GM21526 (cell line): ENCODE results near the gene MRPL47.
"Not testable (repeated sequence)": the region's sequence is repeated elsewhere in the genome, so short reads cannot be mapped to it uniquely, and the experiment has no call there.

Source experiments
- ATAC-seq: cut with Tn5 transposase; IDR thresholded peaks from one replicate; pipeline ENCODE4 v1.9.1; 2021; ENCODE audit warnings: moderate library complexity; ENCODE audit not compliant: unreplicated experiment, low FRiP score

Gene MRPL47

DNA sequence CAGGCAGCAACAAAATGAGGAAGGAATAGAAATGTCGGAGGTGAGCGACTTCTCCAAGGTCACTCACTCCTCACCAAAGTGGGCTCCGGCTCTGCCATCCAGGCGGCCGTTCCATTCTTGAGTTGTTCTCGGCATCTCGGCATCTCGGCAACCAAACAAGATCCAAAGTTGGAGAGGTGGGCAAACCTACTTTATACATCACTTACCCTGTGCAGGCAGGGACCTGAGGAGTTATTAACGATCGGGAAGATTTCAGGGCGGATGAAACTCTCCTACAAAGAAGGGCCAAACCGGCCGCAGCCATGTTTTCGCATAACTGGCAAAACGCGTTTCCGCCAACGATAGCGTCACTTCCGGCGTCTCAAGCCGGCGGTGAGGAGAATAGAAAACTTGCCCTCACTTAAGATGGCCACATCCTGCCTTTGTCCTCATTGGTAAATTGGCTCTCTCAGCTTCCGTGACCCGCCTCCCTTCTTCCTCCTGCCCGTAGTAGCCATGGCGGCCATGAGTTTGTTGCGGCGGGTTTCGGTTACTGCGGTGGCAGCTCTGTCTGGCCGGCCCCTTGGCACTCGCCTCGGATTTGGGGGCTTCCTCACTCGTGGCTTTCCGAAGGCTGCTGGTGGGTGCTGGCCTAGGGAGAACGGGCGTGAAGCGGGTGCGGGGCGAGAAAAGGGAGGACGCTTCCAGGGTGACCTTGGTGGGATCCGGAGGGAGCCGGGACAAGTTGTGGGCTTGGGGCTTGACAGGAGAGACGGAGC lies at the start of gene MRPL47, which contains the start of gene NDUFB5:
MRPL47 (minus strand) TSS at position 318 of the 758 bp plus-strand sequence; CDS start at position 304, 14 bp downstream.
NDUFB5 (plus strand) TSS at position 474 of the 758 bp plus-strand sequence; CDS start at position 496, 22 bp downstream.
- ATAC-seq: peak; percentile 94

DNA sequence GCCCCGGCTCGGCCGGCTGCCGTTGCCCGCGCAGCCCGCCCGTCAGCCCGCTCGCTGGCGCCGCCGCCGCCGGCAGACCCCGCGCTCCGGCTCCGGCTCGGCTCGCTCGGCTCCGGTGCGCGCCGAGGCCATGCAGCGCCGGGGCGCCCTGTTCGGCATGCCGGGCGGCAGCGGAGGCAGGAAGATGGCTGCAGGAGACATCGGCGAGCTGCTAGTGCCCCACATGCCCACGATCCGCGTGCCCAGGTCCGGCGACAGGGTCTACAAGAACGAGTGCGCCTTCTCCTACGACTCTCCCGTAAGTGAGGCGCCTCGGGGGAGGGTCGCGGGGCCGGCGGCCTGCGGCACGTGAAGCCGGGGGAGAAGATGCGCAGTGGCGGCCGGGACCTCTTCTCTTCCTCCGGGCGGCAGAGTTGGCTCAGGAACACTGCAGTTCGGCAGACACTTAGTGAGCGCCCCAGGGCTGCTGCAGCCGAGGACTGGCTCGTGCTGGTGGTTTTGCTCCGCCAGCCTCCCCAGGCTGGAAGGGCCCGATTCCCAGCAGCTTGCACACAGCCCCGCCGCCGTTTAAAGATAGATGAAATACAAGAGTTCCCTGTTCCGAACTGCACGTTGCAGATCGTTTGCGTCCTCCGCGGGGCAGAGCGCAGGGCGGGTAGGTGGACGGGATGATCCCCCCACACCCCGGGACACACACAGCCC lies 48.8 kb upstream of the MRPL47 start:
- ATAC-seq: peak; percentile 57

DNA sequence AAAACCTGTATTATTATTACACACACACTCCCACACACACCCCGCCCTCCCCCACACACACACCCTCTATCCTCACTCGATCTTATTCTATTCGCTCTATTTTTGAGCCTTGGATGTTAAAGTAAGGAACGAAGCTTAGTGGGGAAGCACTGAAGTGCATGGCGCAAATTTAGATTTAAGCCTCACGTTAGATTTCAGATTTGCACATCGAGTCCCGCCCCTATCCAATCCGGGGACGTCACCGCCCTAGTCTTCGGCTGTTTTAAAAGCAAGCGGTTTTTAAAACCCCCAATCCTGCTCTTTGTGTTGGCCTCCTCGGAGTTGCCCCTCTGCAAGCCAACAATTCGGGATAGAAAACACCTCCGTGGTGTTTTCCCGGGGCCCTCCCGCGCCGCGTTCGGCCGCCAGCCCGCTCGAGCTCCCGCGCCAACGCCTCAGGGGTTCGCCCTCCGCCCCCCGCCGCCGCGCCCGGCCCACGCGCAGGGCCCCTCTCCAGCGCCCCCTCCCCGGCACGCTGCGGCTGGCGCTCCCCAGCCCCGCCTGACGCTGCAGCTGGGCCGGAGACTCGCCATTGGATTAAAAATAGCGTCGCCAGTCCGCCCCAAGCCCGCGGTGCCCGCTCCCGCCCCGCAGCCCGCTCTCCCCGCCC lies 48.1 kb upstream of the MRPL47 start, which contains the start of gene USP13:
USP13 (plus strand) TSS at position 594 of the 649 bp plus-strand sequence. CDS start 186 bp downstream, outside the sequence.
- ATAC-seq: peak; percentile 53

DNA sequence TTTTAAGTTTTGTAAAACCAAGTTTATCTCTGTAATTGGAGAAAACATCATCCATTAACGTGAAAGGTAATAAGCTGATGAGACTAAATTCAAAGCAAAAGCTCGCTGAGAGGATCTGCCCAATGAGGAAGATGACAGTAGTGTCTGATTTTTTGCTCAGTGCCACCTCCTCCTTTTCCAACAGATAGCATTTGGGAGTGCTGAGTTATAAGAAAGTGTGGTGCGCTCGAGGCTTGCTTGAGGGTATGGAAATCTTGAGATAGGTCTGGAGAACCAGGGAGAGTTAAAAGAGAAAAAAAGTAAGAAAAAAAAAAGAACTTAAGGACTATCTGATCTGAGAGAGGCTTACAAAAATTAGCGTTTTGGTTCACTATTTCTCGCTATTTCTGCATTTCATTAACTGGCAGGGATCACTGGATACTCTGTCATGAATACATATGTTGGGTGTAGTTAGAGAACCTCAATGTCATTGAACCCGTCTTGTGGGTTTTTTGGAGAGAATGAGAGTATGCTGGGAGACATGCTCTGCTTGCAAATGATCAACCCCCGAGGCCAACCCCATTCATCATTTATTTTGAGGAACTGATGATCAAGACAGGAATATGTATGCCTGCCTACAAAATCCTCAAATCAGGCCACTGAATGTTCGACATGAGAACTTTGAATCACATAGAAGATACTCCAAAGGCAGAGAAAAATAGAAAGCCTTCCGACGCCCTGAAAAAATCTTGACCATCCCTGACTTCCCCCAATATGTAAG lies 47.4 kb upstream of the MRPL47 start:
- no peak for ATAC-seq

DNA sequence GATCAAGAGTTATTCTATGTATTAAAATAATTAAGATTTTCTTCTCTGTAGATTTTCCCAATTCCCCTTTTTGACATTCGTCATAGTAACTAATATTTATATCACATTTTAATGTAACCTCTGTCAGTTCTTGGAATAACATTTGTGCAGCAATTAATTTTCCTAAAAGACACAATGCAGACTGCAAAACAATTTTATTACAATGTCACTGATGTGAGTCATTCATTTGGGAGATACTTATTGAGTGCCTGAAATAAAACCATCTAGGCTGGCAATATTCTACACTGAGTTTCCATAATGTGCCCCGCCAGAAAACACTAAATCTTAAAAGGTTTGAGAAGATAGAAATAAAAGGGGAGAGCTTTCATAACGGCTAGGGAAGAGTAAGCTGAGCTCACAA lies 41.7 kb upstream of the MRPL47 start:
- ATAC-seq: no peak

DNA sequence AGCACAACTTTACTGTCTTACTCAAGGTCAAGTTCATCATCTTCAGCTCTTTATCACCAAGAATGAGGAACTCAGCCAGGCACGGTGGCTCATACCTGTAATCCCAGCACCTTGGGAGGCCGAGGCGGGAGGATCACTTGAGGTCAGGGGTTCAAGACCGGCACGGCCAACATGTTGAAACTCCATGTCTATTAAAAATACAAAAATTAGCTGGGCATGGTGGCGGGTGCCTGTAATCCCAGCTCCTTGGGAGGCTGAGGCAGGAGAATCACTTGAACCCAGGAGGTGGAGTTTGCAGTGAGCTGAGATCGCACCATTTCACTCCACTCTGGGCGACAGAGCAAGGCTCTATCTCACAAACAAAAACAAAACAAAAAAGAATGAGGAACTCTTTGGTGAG lies 39.4 kb upstream of the MRPL47 start:
- ATAC-seq: not testable (repeated sequence)

DNA sequence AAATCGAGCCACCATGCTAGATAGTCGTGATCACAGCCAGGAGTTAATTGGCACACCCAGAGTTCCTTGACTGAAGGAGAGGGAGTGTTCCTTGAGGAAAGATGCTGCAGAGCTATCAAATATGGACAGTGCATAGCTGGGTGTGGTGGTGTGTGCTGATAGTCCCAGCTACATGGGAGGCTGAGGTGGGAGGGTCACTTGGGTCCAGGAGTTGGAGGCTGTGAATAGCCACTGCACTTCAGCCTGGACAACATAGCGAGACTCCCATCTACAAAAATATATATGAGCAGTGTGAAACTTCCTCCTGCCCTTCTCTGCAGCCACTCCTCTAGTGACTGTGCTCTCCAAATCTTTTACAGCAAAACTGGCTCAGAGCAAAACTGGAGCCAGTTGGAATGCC lies 38.4 kb upstream of the MRPL47 start:
- ATAC-seq: no peak

DNA sequence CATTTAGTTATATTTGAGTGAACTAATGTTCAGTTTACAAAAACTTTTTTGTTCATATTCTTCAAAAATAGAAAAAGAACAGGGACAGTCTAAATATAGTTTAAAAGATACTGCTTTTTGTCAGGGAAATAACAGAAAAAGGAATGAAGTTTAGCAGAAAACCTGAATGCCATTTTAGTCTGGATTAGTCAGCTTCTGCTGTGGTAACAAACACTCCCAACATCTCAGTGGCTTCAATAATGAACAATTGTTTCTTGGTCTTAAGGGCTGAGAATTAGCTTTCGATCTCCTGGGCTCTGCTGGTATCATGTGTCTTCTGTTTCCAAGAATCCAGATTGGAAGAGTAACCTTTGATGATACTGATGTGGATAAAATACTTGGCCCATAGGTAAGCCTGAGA lies 36.0 kb upstream of the MRPL47 start:
- ATAC-seq: no peak

DNA sequence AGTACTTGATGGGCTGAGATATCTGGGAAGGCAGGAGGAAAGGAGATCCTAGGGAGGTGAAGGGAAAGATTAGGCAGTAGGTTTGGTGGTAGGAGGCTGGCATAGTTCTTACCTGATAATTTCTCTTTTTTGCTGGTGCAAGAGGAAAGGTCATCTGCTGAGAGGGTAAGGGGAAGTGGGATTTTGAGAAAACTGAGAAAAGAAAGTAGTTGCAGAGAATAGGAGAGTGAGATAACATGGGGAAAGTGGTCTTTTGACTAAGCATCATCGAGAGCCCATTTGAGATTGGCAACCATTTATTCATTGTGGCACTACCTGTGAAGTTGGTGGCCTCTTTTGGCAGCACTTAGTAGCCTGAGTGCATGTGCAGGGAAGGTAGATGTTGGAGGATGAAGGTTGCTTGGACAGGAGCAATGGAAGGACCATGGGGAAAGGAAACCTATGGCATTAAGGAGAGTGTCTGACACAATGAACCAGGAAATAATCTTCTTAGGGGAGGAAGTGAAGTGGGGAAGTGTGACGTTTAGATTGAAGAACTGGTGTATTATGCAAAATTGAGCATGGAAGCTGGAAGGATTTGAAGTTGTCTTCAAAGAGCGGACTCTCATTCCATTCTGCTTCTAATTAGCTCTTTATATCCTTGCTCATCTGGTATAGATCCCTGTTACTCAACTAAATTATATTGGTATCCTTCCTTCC lies 26.5 kb upstream of the MRPL47 start:
- ATAC-seq: no peak

DNA sequence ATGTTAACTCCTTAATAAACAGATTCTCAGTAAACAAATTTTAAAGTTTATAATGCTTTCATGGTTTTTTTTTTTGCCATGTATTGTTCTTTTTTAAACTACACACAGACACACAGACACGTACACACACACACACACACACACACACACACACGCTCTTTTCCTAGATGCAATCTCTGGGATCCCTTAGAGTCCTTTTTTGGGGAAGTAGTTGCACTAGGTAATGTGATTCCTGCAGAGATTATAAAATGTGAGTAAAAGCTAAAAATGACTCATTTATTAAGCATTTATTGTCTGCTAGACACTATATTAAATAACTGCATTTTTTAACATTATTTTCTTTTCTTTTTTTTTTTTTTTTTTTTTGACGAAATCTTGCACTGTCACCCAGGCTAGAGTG lies 20.0 kb upstream of the MRPL47 start:
- ATAC-seq: no peak

DNA sequence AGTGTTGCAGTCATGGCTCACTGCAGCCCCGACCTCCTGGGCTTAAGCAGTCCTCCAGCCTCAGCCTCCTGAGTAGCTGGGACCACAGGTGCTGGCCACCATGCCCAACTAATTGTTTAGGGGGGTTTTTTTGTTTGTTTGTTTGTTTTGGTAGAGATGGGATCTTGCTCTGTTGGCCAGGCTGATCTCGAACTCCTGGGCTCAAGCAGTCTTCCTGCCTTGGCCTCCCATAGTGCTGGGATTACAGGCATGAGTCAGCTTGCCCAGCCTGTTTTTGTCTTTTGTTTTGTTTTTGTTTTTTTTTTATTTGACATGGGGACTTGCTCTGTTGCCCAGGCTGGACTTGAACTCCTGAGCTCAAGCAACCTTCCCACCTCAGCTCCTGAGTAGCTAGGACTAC lies 17.6 kb upstream of the MRPL47 start:
- no peak for ATAC-seq

DNA sequence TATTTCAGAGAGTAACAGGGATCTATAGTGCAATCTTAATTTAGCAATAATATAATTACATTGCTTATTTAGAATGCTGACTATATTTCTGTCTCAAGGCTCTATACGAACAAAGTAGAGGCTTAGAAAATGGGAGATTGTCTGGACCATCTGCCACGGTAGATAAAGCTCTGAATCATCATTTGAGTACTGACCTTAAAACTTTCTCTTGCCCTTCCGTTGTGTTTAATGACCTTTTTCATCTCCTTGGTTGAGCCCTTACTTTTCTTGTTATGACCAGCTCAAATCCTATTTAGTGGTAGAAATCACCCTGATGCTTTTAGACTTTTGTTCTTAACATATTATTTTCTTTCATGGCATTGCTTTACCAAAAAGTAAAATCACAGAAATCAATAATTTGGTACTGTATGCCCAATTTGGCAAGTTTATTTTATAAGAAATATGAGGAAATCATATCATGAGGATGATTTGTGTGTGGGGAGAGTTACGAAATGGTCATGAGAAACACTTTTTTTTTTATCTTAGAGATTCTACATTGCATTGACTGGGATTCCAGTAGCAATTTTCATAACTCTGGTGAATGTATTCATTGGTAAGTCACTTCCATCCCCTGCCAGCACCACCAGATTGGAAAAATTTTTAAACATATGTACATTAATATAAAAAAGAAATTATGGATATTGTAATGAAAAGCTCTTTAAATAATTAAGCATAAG lies 11.2 kb upstream of the MRPL47 start:
- no peak for ATAC-seq

DNA sequence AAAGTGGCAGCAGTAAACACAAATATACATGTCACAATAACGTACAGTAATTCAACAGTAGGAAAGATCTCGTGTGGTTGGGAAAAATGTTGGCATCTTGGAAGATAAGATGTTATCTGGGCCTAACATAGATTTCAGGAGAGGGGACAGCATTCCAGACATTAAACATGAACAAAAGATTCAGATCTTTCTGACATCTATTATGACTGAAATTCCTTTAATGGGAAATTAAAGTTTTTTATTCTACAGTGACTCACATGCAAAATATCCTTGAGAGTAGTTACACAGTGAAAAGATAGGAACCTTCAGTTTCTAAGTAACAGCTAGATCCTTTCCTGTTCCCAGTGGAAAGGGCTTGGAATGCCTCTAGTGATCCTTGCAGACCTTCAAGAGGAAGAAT lies 9.4 kb upstream of the MRPL47 start:
- no peak for ATAC-seq

DNA sequence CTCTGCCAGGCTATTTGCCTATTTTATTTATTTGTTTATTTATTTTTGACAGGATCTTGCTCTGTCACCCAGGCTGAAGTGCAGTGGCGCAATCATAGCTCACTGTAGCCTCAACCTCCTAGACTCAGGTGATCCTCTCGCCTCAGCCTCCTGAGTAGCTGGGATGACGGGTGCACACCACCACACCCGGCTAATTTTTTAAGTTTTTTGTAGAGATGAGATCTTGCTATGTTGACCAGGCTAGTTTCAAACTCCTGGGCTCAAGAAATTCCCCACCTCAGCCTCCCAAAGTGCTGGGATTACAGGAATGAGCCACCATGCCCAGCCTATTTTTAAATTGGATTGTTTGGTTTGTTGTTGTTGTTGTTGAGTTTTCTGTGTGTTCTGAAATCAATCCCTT lies 5.6 kb upstream of the MRPL47 start:
- no peak for ATAC-seq

DNA sequence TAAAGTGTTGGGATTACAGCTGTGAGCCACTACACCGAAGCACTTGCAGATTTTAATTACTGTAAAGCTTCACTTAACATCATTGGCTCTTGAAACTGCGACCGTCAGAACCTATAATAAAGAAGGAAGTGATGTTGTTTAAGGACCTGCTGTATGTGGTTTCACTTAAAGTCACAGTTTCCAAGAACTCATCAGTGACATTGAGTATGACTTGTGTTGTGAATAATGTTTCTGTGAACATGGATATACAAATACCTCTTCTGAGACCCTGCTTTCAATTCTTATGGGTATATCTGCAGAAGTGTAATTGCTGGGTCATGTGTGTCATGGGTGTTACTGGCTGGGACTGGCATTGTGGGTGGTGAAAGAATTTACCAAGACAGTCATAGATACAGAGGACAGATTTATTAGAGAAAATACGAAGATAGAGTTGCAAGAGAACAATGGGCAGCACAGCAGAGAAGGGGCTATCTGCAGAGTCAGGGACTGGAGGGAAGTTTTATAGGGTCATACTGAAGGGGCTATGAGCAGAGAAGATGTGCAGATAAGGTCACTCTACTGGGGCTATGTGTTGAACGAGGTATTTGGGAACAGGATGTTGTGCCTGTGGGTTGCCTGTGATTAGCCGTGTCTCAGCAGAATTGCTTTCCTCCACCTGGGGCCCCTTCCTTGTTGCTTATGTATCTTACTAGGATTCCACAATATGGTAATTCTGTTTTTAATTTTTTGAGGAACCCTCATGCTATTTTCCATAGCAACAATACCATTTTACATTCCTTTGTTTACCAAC lies 4.7 kb upstream of the MRPL47 start:
- peak; percentile 56 for ATAC-seq

DNA sequence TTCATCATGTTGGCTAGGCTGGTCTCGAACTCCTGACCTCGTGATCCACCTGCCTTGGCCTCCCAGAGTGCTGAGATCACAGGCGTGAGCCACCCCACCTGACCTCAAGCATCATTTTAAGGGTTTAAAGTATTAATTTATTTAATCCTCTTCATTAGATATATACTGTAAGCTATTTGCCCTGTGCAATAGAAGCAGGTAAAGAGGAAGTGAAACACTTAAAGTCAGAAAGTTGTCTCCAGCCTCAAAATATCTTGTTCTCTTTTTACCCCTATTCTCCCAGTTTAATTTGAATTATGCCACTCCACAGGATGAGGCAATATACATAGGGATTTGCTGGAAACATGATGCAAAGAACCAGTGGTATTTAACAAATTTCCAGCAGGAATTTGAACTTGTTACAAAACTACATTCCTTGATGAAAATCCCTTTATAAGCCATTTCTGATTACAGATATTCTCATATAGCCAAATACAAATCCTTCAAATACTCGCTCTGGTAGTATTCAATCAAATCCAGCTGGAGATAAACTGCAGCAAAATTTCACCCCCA lies 2.2 kb upstream of the MRPL47 start:
- no peak for ATAC-seq

DNA sequence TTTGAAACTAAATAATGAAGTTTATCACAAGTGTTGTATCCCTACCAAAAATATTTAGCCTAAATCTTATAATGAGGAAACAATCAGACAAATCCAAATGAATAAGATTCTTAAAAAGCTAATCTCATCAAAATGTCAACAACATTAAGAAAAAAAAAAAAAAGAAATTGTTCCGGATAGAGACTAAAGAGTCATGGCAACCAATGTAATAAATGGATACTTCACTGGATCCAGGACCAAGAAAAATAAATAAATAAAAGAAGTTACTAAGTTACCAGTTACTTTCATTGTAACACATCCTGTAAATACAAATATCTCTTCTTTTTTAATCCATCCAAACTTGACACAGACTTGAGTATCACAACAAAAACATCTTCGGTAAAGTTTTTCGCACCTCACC lies 607 bp downstream of the MRPL47 start:
- no peak for ATAC-seq

DNA sequence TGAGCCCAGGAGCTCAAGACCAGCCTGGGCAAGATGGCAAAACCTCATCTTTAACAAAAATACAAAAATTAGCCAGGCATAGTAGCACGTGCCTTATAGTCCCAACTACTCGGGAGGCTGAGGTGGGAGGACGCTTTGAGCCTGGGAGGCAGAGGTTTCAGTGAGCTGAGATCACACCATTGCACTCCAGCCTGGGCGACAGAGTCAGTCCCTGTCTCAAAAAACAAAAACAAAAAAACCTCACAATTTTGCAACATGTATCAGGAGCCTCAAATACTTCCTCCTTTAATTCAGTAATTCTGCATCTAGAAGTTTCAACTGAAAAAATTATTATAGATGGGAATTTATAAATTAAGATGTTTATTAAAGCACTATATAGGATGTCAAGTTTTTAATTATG lies 1.1 kb downstream of the MRPL47 start:
- ATAC-seq: no peak
